H54 (cell line): Measurements from ENCODE around the gene OTULINL.

Experiments
- DNase-seq: peaks from one replicate; pipeline ENCODE4 v3.0.0; 2011; ENCODE audit warnings: low spot score, mixed read lengths; ENCODE audit not compliant: insufficient read length
- FAIRE-seq: peaks from 3 replicates; lab custom pipeline; 2011; peaks lifted over from hg19 to GRCh38; lab: Jason Lieb, UNC
- POLR2A ChIP-seq: IDR thresholded peaks from 2 replicates; pipeline ENCODE4 v1.6.1; 2011; ENCODE audit warnings: low read depth, mild to moderate bottlenecking, low read length

OTULINL gene

GRCh38 chr5:14568333-14568732 lies 13.3 kb upstream of the OTULINL start:
- no peak for TF ChIP-seq POLR2A
- DNase-seq = no peak
- FAIRE-seq = no peak

DNA sequence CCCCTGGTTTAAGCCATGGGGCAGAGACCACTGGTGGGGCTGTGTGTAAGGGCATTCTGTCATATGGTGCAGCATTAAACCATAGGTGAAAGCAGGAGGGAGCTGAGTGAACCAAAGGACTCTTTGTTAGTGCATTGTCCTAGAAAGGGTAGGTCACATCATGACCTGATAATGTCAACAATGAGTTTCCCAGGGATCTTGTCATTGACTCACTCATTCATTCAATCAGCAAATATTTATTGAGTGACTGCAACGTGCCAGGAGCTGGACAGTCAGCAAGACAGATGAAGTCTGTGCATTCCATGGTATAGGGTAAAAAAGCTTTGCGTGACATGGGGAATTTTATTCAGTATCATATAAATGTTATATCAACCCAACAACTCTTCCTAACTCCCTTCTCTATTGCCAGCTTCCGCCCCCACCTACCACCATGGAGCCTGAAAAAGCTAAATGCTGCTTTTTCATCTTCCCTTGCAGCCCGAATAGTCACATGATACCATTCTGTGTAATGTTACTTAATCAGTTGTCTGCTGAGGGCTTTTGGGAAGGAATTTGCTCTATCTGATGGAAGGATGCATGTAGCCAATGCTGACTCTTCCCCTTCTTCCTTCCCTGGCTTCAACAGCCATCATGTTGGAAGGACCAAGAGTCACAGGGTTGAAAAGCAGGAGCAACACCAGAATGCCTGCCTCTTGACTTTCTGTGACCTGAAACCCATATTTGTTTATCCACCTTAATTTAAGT lies 11.5 kb upstream of the OTULINL start:
- DNase-seq (no peak), FAIRE-seq (no peak)
- TF ChIP-seq POLR2A = no peak

DNA sequence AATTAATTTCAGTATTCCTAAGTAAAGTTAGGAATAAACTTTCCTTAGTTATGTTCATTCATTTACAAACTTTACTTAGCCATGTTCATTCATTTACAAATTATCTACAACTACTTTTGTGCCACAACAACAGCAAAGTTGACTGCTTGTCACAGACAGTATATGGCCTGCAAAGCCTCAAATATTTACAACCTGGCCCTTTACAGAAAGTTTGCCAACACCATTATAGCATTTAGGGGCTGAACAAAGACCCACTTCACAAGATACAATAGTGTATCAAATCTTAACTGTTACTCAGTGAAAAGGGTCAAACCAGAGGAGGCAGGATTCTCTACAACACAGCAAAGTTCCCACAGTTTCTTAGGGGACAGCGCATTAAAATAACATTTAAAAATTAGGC lies 9.7 kb upstream of the OTULINL start:
- no peak for FAIRE-seq
- no peak for DNase-seq
- no peak for TF ChIP-seq POLR2A

GRCh38 chr5:14572385-14572784 lies 9.2 kb upstream of the OTULINL start:
- TF ChIP-seq POLR2A = no peak
- FAIRE-seq (no peak), DNase-seq (no peak)

GRCh38 chr5:14572836-14573235 lies 8.8 kb upstream of the OTULINL start:
- FAIRE-seq = no peak
- TF ChIP-seq POLR2A = no peak
- no peak for DNase-seq

DNA sequence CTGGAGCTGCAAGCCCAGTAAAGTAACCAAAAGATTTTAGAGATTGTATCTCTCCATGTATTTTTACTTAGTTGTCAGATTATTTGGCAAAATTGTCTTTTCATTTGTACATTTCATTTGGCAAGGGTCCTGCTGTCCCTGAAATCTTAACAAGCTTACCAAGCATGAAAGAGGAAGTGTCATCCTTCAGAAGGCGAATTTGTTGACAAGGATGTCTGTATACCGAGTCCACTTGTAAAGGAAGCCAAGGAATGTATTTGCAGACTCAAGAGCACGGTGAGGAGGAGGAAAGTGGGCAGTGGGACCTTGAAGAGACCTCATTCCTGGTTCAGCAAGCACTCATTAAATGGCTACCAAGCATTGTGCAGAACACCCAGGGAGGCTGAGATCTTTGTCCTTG lies 7.5 kb upstream of the OTULINL start:
- DNase-seq (no peak), FAIRE-seq (no peak)
- TF ChIP-seq POLR2A = no peak

GRCh38 chr5:14574891-14575508 lies 6.6 kb upstream of the OTULINL start:
- no peak for FAIRE-seq
- TF ChIP-seq POLR2A = no peak
- DNase-seq = no peak

DNA sequence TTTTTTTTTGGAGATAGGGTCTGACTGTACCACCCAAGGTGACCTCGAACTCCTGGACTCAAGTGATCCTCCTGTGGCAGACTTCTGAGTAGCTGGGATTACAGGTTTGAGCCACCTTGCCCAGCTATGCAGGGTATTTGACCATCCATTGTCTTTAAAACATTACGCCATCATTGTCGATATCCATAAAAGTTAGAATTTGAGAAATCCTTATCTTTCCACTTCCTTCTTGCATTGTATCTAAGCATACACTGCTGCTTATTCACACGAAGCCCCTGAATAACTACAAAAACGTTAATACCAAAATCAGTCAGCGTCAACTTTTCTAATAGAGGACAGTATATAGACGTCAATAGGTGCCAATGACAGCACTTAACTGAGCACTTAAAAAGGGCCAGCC lies 5.4 kb upstream of the OTULINL start:
- TF ChIP-seq POLR2A = no peak
- FAIRE-seq (no peak), DNase-seq (no peak)

DNA sequence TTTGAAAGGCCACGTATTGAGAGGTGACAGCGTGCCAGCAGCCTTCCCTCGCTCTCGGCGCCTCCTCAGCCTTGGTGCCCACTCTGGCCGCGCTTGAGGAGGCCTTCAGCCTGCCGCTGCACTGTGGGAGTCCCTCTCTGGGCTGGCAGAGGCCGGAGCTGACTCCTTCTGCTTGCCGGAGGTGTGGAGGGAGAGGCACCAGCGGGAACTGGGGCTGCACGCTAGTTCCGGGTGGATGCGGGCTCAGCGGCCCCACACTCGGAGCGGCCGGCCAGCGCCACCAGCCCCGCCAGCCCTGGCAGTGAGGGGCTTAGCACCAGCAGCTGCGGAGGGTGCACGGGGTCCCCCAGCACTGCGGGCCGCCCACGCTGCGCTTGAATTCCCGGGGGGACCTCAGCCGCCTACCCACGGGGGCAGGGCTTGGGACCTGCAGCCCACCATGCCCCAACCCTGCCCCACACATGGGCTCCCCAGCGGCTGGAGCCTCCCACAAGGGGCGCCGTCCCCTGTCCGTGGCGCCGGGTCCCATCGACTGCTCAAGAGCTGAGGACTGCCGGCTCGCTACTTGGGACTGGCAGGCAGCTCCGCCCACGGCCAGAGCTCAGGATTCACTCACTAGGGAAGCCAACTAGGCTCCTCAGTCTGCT lies 4.4 kb upstream of the OTULINL start:
- no peak for DNase-seq
- TF ChIP-seq POLR2A = no peak
- no peak for FAIRE-seq

DNA sequence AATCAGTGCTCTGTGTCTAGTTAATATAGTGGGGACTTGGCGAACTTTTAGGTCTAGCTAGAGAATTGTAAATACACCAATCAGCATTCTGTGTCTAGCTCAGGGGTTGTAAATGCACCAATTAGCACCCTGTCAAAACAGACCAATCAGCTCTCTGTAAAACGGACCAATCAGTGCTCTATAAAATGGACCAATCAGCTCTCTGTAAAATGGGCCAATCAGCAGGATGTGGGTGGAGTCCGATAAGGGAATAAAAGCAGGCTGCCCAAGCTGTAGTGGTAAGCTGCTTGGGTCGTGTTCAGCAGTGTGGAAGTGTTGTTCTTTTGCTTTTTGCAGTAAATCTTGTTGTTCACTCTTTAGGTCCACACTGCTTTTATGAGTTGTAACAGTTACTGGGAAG lies 3.6 kb upstream of the OTULINL start:
- TF ChIP-seq POLR2A = no peak
- FAIRE-seq (no peak), DNase-seq (no peak)

GRCh38 chr5:14579246-14579645 lies 2.3 kb upstream of the OTULINL start:
- no peak for DNase-seq
- no peak for TF ChIP-seq POLR2A
- no peak for FAIRE-seq

- TF ChIP-seq POLR2A = no peak
- no peak for FAIRE-seq
- no peak for DNase-seq
Measured at GRCh38 chr5:14579731-14580397, 1.7 kb upstream of the OTULINL start.

DNA sequence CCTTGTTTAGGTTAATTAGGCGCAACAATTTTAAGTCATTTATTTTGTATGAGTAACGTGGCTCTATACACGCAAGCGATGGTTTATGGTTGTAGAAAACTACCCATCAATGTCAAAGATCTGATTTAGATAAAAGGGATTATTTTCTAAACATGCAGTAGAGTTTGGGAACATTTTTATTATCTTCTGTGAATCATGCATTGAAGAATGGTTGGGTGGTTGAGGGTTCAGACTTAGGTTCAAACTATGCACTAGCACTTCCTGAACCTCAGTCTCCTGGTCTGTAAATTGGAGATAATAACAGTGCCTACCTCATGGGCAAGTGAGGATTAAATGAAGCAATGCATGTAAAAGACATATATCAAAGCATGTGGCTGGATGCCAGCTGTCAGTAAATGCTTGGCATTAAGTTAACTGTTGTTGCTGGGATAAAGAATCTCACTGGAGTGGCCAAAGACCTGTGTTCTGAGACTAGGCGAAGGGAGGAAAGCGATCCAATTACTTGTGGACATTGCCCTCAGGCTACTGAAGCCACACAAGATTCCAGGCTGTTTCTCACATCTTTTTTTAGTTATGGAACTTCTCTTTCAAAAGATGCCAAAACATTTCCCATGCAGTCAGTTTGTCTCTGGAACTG lies 1.1 kb upstream of the OTULINL start:
- no peak for TF ChIP-seq POLR2A
- DNase-seq (no peak), FAIRE-seq (no peak)

DNA sequence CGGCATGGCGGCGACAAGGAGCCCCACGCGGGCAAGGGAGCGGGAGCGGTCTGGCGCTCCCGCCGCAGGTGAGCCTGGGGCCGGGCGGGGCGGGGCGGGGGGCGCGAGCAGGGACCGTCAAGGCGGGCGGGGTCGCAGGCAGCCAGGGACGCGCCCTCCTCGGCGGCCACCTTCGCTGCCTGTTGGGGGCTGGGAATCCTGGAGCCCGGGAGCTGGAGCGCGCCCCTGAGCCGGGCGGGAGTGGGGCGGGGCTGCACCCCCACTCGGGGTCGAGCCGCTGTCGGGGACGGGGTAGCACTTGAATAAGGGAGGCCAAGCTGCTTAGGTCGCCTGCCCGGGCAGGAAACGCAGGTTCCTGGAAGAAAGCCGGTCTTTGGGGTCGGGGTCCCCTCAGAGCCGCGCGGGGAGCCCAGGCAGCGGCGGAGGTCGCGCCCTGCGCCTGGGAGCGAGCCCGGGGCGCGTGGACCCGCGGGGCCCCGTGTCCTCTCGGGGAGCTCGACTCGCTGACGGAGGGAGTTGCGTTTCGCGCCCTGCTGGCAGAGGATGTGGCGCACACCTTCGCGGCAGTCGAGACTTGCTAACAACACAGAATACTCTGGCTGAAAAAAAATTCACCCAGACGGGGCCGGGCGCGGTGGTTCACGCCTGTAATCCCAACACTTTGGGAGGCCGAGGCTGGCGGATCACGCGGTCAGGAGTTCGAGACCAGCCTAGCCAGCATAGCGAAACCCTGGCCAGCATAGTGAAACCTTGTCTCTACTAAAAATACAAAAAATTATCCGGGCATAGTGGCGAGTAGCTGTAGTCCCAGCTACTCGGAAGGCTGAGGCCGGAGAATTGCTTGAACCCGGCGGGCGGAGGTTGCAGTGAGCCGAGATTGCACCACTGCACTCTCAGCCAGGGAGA lies 552 bp downstream of the OTULINL start:
- no peak for TF ChIP-seq POLR2A
- FAIRE-seq (no peak), DNase-seq (no peak)
